H9 (cell line): ENCODE results near the gene INTS6L. TPM values are rescaled to one million over a fixed set of nuclear protein-coding genes. Genes with fewer than 3 reads are reported as not detected.

Experiments
- DNase-seq: peaks from one replicate; pipeline ENCODE4 v3.0.0-alpha.2; 2017
- H2AFZ ChIP-seq: one replicate; pipeline ENCODE4 v1.6.1; 2013; ENCODE audit warnings: mild to moderate bottlenecking, low read length, control low read depth, moderate library complexity
- H2AK5ac ChIP-seq: 2 replicates; pipeline ENCODE4 v1.6.1; 2013; ENCODE audit warnings: low read length, control low read depth, mixed read lengths; ENCODE audit not compliant: insufficient read length
- H2BK120ac ChIP-seq: one replicate; pipeline ENCODE4 v1.6.1; 2013; ENCODE audit warnings: low read depth, mild to moderate bottlenecking, low read length, control low read depth, inconsistent platforms; ENCODE audit not compliant: poor library complexity, severe bottlenecking
- H2BK12ac ChIP-seq: 2 replicates; pipeline ENCODE4 v1.6.1; 2013; ENCODE audit warnings: low read length, control low read depth, mixed read lengths, low read depth; ENCODE audit not compliant: insufficient read length
- H2BK15ac ChIP-seq: 2 replicates; pipeline ENCODE4 v1.6.1; 2013; ENCODE audit warnings: low read depth, low read length, control low read depth
- H2BK20ac ChIP-seq: one replicate; pipeline ENCODE4 v1.6.1; 2013; ENCODE audit warnings: low read depth, mild to moderate bottlenecking, low read length, control low read depth, inconsistent platforms; ENCODE audit not compliant: poor library complexity, severe bottlenecking
- H2BK5ac ChIP-seq: 2 replicates; pipeline ENCODE4 v1.6.1; 2013; ENCODE audit warnings: low read length, control low read depth, mixed read lengths; ENCODE audit not compliant: insufficient read length
- H3K14ac ChIP-seq: 2 replicates; pipeline ENCODE4 v1.6.1; 2013; ENCODE audit warnings: low read length, control low read depth; ENCODE audit not compliant: insufficient read depth
- H3K18ac ChIP-seq: 2 replicates; pipeline ENCODE4 v1.6.1; 2013; ENCODE audit warnings: low read depth, mild to moderate bottlenecking, mixed read lengths, low read length, control low read depth; ENCODE audit not compliant: insufficient read length
- H3K23ac ChIP-seq: 2 replicates; pipeline ENCODE4 v1.6.1; 2013; ENCODE audit warnings: low read length, control low read depth, mixed read lengths, low read depth; ENCODE audit not compliant: insufficient read length
- H3K23me2 ChIP-seq: 2 replicates; pipeline ENCODE4 v1.6.1; 2013; ENCODE audit warnings: low read depth, mild to moderate bottlenecking, mixed read lengths, low read length, control low read depth; ENCODE audit not compliant: insufficient read length, poor library complexity, severe bottlenecking
- H3K27ac ChIP-seq: 2 replicates; pipeline ENCODE4 v1.5.1; 2013; ENCODE audit warnings: low read length, control low read depth, mixed read lengths, low read depth; ENCODE audit not compliant: insufficient read length
- H3K27me3 ChIP-seq: 2 replicates; pipeline ENCODE4 v1.6.1; 2013; ENCODE audit warnings: low read length, control low read depth, inconsistent platforms; ENCODE audit not compliant: insufficient read depth
- H3K4ac ChIP-seq: 2 replicates; pipeline ENCODE4 v1.6.1; 2013; ENCODE audit warnings: low read depth, mild to moderate bottlenecking, control low read depth, inconsistent platforms, low read length, moderate library complexity
- H3K4me1 ChIP-seq: 2 replicates; pipeline ENCODE4 v1.6.1; 2013; ENCODE audit warnings: low read length, control low read depth, inconsistent platforms; ENCODE audit not compliant: insufficient read depth
- H3K4me2 ChIP-seq: 2 replicates; pipeline ENCODE4 v1.6.1; 2013; ENCODE audit warnings: low read length, control low read depth, mixed read lengths; ENCODE audit not compliant: insufficient read length, insufficient read depth
- H3K56ac ChIP-seq: 2 replicates; pipeline ENCODE4 v1.6.1; 2013; ENCODE audit warnings: low read depth, mild to moderate bottlenecking, mixed read lengths, low read length, control low read depth; ENCODE audit not compliant: insufficient read length
- H3K79me1 ChIP-seq: 2 replicates; pipeline ENCODE4 v1.6.1; 2013; ENCODE audit warnings: low read depth, mild to moderate bottlenecking, moderate library complexity, low read length, control low read depth, inconsistent platforms; ENCODE audit not compliant: insufficient read depth, poor library complexity, severe bottlenecking
- H3K79me2 ChIP-seq: 2 replicates; pipeline ENCODE4 v1.6.1; 2013; ENCODE audit warnings: low read length, control low read depth, inconsistent platforms; ENCODE audit not compliant: insufficient read depth
- H3K9ac ChIP-seq: 2 replicates; pipeline ENCODE4 v1.6.1; 2013; ENCODE audit warnings: low read length, control low read depth, mixed read lengths; ENCODE audit not compliant: insufficient read length; ENCODE audit errors: extremely low read depth
- H3K9me3 ChIP-seq: one replicate; pipeline ENCODE4 v1.6.1; 2013; ENCODE audit warnings: low read depth, low read length, inconsistent platforms; ENCODE audit not compliant: control insufficient read depth
- H3T11ph ChIP-seq: one replicate; pipeline ENCODE4 v1.6.1; 2013; ENCODE audit warnings: mild to moderate bottlenecking, low read length, control low read depth, inconsistent platforms
- H4K20me1 ChIP-seq: one replicate; pipeline ENCODE4 v1.6.1; 2013; ENCODE audit not compliant: control insufficient read depth, insufficient read length, insufficient read depth
- H4K5ac ChIP-seq: 2 replicates; pipeline ENCODE4 v1.6.1; 2013; ENCODE audit warnings: low read depth, mild to moderate bottlenecking, mixed read lengths, low read length, control low read depth; ENCODE audit not compliant: insufficient read length
- H4K8ac ChIP-seq: replicated peaks from 2 replicates; pipeline ENCODE4 v1.6.1; 2013; ENCODE audit warnings: low read length, control low read depth, mixed read lengths, low read depth; ENCODE audit not compliant: insufficient read length
- H4K91ac ChIP-seq: 2 replicates; pipeline ENCODE4 v1.6.1; 2013; ENCODE audit warnings: low read depth, mild to moderate bottlenecking, moderate library complexity, mixed read lengths, low read length, control low read depth; ENCODE audit not compliant: insufficient read length
- H3K27ac Mint-ChIP-seq, 3 experiments: 2 replicates in 2 of 3; 3 replicates in 1 of 3; pipeline ENCODE4 v1.8.0; 2020 to 2021; ENCODE audit warnings: mixed read lengths in 3 of 3, mild to moderate bottlenecking in 1 of 3, moderate library complexity in 1 of 3
- H3K27me3 Mint-ChIP-seq: 2 replicates; pipeline ENCODE4 v1.8.0; 2021; ENCODE audit warnings: low read depth, mild to moderate bottlenecking, moderate library complexity, mixed read lengths
- H3K36me3 Mint-ChIP-seq, 3 experiments: 2 replicates in 2 of 3; 3 replicates in 1 of 3; pipeline ENCODE4 v1.8.0; 2020 to 2021; ENCODE audit warnings: low read depth in 3 of 3, mixed read lengths in 3 of 3; ENCODE audit not compliant: insufficient read depth in 1 of 3
- H3K4me1 Mint-ChIP-seq, 2 experiments: 2 replicates each; pipeline ENCODE4 v1.8.0; 2020; ENCODE audit warnings: mixed read lengths in 2 of 2
- H3K4me3 Mint-ChIP-seq, 2 experiments: 2 replicates in 1 of 2; 3 replicates in 1 of 2; pipeline ENCODE4 v1.8.0; 2020 to 2021; ENCODE audit warnings: mild to moderate bottlenecking in 2 of 2, mixed read lengths in 2 of 2, moderate library complexity in 1 of 2
- H3K9me3 Mint-ChIP-seq, 2 experiments: 2 replicates in 1 of 2; 3 replicates in 1 of 2; pipeline ENCODE4 v1.8.0; 2020; ENCODE audit warnings: mild to moderate bottlenecking in 2 of 2, mixed read lengths in 2 of 2, moderate library complexity in 1 of 2
- CTCF ChIP-seq: fragments of 200-600 bp; sonication (generic); conservative IDR thresholded peaks from 3 replicates; pipeline ENCODE4 v1.8.0; 2021; ENCODE audit warnings: antibody characterized with exemption, mild to moderate bottlenecking
- WGBS: extraction: QIAGEN DNeasy Blood & Tissue Kit; methylation state at CpG from one replicate; pipeline ENCODE4 v1.1.7; 2013; ENCODE audit warnings: missing lambda C conversion rate, low lambda C conversion rate, mixed read lengths; ENCODE audit not compliant: insufficient read length; ENCODE audit errors: extremely low coverage; 5-methylcytosine and 5-hydroxymethylcytosine counted together
- total RNA-seq: library from RNA; stranded (reverse); gene quantifications from 2 replicates; pipeline ENCODE4 v1.2.1, GENCODE V29; 2021

The INTS6L gene
- total RNA-seq, 1 experiment from 2014 or later = 7.8 TPM

- no peak overlapping the region for H3K4me2 ChIP-seq
- Mint-ChIP-seq H3K4me1 (no peaks in the 10 kb centered on the region), H3K9me3 (peaks cover 69 to 83% of the 10 kb centered on the region in 2 experiments), H3K27me3 (no peaks in the 10 kb centered on the region), H3K36me3 (peaks cover 0 to 6% (median 0%) of the 10 kb centered on the region in 3 experiments; a peak in 1 of 7 replicates), H3K27ac (no peak overlapping the region), H3K4me3 (no peak overlapping the region)
- H3K27ac ChIP-seq = no peak overlapping the region
- no CpG with 5 or more reads among the region's 3 CpGs for WGBS
- H3T11ph ChIP-seq = no peak overlapping the region
- no peaks in the 10 kb centered on the region for H4K20me1 ChIP-seq
- H3K79me2 ChIP-seq = no peaks in the 10 kb centered on the region
- H3K9me3 ChIP-seq = peaks cover 48% of the 10 kb centered on the region
- no peak overlapping the region for H3K9ac ChIP-seq
- no peaks in the 10 kb centered on the region for H3K27me3 ChIP-seq
- no peak overlapping the region for H3K4ac ChIP-seq
- H4K91ac ChIP-seq = no peak overlapping the region
- H2BK20ac ChIP-seq = no peak overlapping the region
- no peak for DNase-seq
- no peaks in the 10 kb centered on the region for H3K79me1 ChIP-seq
- no peak overlapping the region for H2BK5ac ChIP-seq
- no peak overlapping the region for H2BK15ac ChIP-seq
- H2BK120ac ChIP-seq = no peak overlapping the region
- no peak overlapping the region for H3K14ac ChIP-seq
- no peak overlapping the region for H3K18ac ChIP-seq
- no peak overlapping the region for H2AFZ ChIP-seq
- H3K4me1 ChIP-seq = no peaks in the 10 kb centered on the region
- no peak for TF ChIP-seq CTCF
- no peak overlapping the region for H2BK12ac ChIP-seq
- no peak overlapping the region for H4K8ac ChIP-seq
- H2AK5ac ChIP-seq = no peak overlapping the region
- H3K23me2 ChIP-seq = no peaks in the 10 kb centered on the region
- no peak overlapping the region for H3K56ac ChIP-seq
- no peak overlapping the region for H3K23ac ChIP-seq
- no peak overlapping the region for H4K5ac ChIP-seq
Observed at GRCh38 chrX:135629342-135629741, 108.9 kb downstream of the INTS6L start.

Other genes starting within 250 kb of the INTS6L start
- not detected in 2 replicates for gene ETDC, start 211.2 kb upstream of the INTS6L start, total RNA-seq
- 10.0 and 10.5 TPM in 2 replicates for gene ZNF75D, start 176.6 kb upstream of the INTS6L start, total RNA-seq
- gene ZNF449, start 175.9 kb upstream of the INTS6L start, total RNA-seq = 5.5 and 6.0 TPM in 2 replicates
- 18.1 and 18.3 TPM in 2 replicates for gene SMIM10L2A, start 98.7 kb upstream of the INTS6L start, total RNA-seq
- not detected in 2 replicates for gene CT45A1, start 193.0 kb downstream of the INTS6L start, total RNA-seq
- not detected in 2 replicates for gene CT45A3, start 247.5 kb downstream of the INTS6L start, total RNA-seq